ENCODE results near the gene UROC1. TPM values are rescaled to one million over a fixed set of nuclear protein-coding genes. Genes with fewer than 3 reads are reported as not detected.
A peak's percentile ranks its signal among the peaks of the same experiment; 100 is the strongest.

The UROC1 gene
- total and polyA plus RNA-seq, 2 of the 4 experiments (the other 2 are of a cell fraction), result not detected

- in situ Hi-C loops (cut with MboI; ENCODE audit: low sequenced_read_pairs), result no loop called here
- no TSS peak for BruUV-seq (replicated peaks)
Observed at GRCh38 chr3:126510308-126510910, 7.2 kb downstream of the UROC1 start.

More at GRCh38 chr3:126510308-126510910, 7.2 kb downstream of the UROC1 start:
- Histone ChIP-seq H2BK20ac (ENCODE audit: low read depth, low read length) (no peak overlapping the region), H3K27ac (ENCODE audit: insufficient read depth, low read length) (no peak overlapping the region), H3K4me3 (ENCODE audit: insufficient read depth, low read depth, low read length) (no peak overlapping the region), H2AK9ac (replicated peaks; ENCODE audit: low read depth, low read length, poor library complexity) (no peak overlapping the region), H2BK120ac (ENCODE audit: low read depth, low read length) (no peak overlapping the region), H3K36me3 (ENCODE audit: control insufficient read depth, insufficient read depth, low read length) (no peaks in the 10 kb centered on the region), H3K9me1 (ENCODE audit: insufficient read depth, low read length) (no peaks in the 10 kb centered on the region), H4K20me1 (ENCODE audit: insufficient read depth, low read length) (no peaks in the 10 kb centered on the region), H2AK5ac (ENCODE audit: low read depth, low read length) (no peak overlapping the region), H3K9ac (ENCODE audit: low read depth, low read length) (no peak overlapping the region), H3K14ac (replicated peaks; ENCODE audit: low read depth, low read length) (no peak overlapping the region), H3K27me3 (ENCODE audit: control insufficient read depth, insufficient read depth, low read length) (peaks cover 29% of the 10 kb centered on the region; the same call in 1 of the 2 replicates), H3K9me3 (ENCODE audit: control insufficient read depth, insufficient read depth, low read length) (no peaks in the 10 kb centered on the region), H2AFZ (replicated peaks; ENCODE audit: low read length, poor library complexity) (peak overlapping the region; percentile 53), H3K4me2 (ENCODE audit: low read depth, low read length) (no peak overlapping the region), H3K56ac (ENCODE audit: extremely low read depth, insufficient read depth, low read length) (no peak overlapping the region), H2BK5ac (ENCODE audit: low read depth, low read length, poor library complexity, severe bottlenecking) (no peak overlapping the region), H4K91ac (ENCODE audit: insufficient read depth, low read depth, low read length) (no peak overlapping the region), H4K5ac (ENCODE audit: low read depth, low read length) (no peak overlapping the region), H3K79me1 (ENCODE audit: low read depth in 1 of 2, low read length in 2 of 2) (no peaks in the 10 kb centered on the region), H3K18ac (ENCODE audit: low read depth, low read length) (no peak overlapping the region), H3K4ac (ENCODE audit: low read depth, low read length) (no peak overlapping the region), H4K8ac (ENCODE audit: low read depth in 2 of 2, low read length in 2 of 2) (no peak overlapping the region), H2BK15ac (ENCODE audit: low read depth, low read length) (no peak overlapping the region), H3K23ac (ENCODE audit: low read depth, low read length) (no peak overlapping the region), H3K4me1 (ENCODE audit: control insufficient read depth, insufficient read depth, low read length) (no peaks in the 10 kb centered on the region)
- no peak for DNase-seq
- intact Hi-C loops (cut with micrococcal nuclease), result no loop called here
- POLR2A ChIA-PET (ENCODE audit: unreplicated experiment), result no interaction called here
- dilution Hi-C loops (cut with HindIII; ENCODE audit: low sequenced_read_pairs, unreplicated experiment), result no loop called here
- TF ChIP-seq RCOR1 (IDR thresholded peaks at IDR 0.05; ENCODE audit: insufficient replicate concordance, low read length), result no peak
- TF ChIP-seq NFE2L2 (IDR thresholded peaks at IDR 0.05; ENCODE audit: low read depth, low read length), result no peak
- TF ChIP-seq MAFK (IDR thresholded peaks at IDR 0.05; ENCODE audit: low read depth, low read length), result no peak
- TF ChIP-seq RFX5 (IDR thresholded peaks at IDR 0.05; ENCODE audit: low read depth, low read length), result no peak
- no peak for TF ChIP-seq USF2 (IDR thresholded peaks at IDR 0.05; ENCODE audit: low read depth, low read length)
- TF ChIP-seq FOS (IDR thresholded peaks at IDR 0.05; ENCODE audit: low read depth, low read length), result no peak
- TF ChIP-seq RAD21 (IDR thresholded peaks at IDR 0.05; ENCODE audit: low read length), result no peak
- TF ChIP-seq ELK1 (IDR thresholded peaks at IDR 0.05; ENCODE audit: borderline replicate concordance, low read depth, low read length), result no peak
- CTCF ChIA-PET, result no interaction called here
- WGBS, 2 experiments (ENCODE audit: extremely low coverage in 2 of 2, insufficient read length in 1 of 2), result 36% methylated on average over 4 of the region's 22 CpGs; no CpG with 5 or more reads in 1 of the 2 experiments
- ATAC-seq (ENCODE audit: low read depth), result peak; percentile 49; the same call in 1 of the 2 replicates
